Measurements from ENCODE around the gene DISP2. TPM values are rescaled to one million over a fixed set of nuclear protein-coding genes. Genes with fewer than 3 reads are reported as not detected.

DISP2 gene
- total and polyA plus RNA-seq, 9 of the 15 experiments (the other 6 are each of a cell fraction or from before 2014, with no cell fraction given): 0.06 to 0.89 (median 0.15) TPM; not detected in 1

- TF ChIP-seq, protein P1, sequence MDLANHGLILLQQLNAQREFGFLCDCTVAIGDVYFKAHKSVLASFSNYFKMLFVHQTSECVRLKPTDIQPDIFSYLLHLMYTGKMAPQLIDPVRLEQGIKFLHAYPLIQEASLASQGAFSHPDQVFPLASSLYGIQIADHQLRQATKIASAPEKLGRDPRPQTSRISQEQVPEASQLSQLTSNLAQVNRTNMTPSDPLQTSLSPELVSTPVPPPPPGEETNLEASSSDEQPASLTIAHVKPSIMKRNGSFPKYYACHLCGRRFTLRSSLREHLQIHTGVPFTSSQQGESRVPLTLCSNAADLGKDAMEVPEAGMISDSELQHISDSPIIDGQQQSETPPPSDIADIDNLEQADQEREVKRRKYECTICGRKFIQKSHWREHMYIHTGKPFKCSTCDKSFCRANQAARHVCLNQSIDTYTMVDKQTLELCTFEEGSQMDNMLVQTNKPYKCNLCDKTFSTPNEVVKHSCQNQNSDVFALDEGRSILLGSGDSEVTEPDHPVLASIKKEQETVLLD (IDR thresholded peaks at IDR 0.05): no peak
- TF ChIP-seq BCLAF1 (IDR thresholded peaks at IDR 0.05; ENCODE audit: borderline replicate concordance in 1 of 2, control insufficient read depth in 1 of 2, low read depth in 2 of 2, low read length in 1 of 2): peak in 1 of 2 experiments; percentile 93; a peak in 2 of 4 replicates
- TF ChIP-seq E2F6 (IDR thresholded peaks at IDR 0.05; ENCODE audit: borderline replicate concordance in 1 of 2, extremely low read depth in 1 of 2, insufficient read depth in 1 of 2, insufficient read length in 1 of 2, low read depth in 1 of 2, low read length in 1 of 2, poor library complexity in 1 of 2, severe bottlenecking in 1 of 2): peak in 1 of 2 experiments; percentile 20
- TF ChIP-seq MTA1 (IDR thresholded peaks at IDR 0.05; ENCODE audit: borderline replicate concordance): no peak
- no peak for TF ChIP-seq ZNF184 (CRISPR knock-in tag; IDR thresholded peaks at IDR 0.05)
- TF ChIP-seq RBM25 (IDR thresholded peaks at IDR 0.05; ENCODE audit: low read depth, low read length, severe bottlenecking): no peak
- no peak for TF ChIP-seq ETV5 (CRISPR knock-in tag; IDR thresholded peaks at IDR 0.05; ENCODE audit: low read depth)
- TF ChIP-seq GTF2F1 (IDR thresholded peaks at IDR 0.05; ENCODE audit: low read depth, low read length): 0 out of 2 replicates have a peak, but pooled peaks have one; percentile 70
- no peak for TF ChIP-seq MCM7 (IDR thresholded peaks at IDR 0.05)
- TF ChIP-seq NRF1 (conservative IDR thresholded peaks at IDR 0.05 in 1 of 2, IDR thresholded peaks at IDR 0.05 in 1 of 2): no peak
- TF ChIP-seq MEF2A (IDR thresholded peaks at IDR 0.05; ENCODE audit: control insufficient read depth, low read depth, low read length): no peak
- TF ChIP-seq ZNF586 (CRISPR knock-in tag; conservative IDR thresholded peaks at IDR 0.05): no peak
- TF ChIP-seq ELK3 (CRISPR knock-in tag; IDR thresholded peaks at IDR 0.05): no peak
- TF ChIP-seq RBM14 (IDR thresholded peaks at IDR 0.05; ENCODE audit: borderline replicate concordance, insufficient read depth, low read depth, low read length): no peak
- no peak for TF ChIP-seq HNRNPK (IDR thresholded peaks at IDR 0.05; ENCODE audit: low read depth, low read length, poor library complexity, severe bottlenecking)
- no peak for TF ChIP-seq ZNF124 (CRISPR knock-in tag; IDR thresholded peaks at IDR 0.05)
- TF ChIP-seq ZKSCAN1 (IDR thresholded peaks at IDR 0.05; ENCODE audit: low read depth, low read length): peak; percentile 92
- no peak for TF ChIP-seq ZBTB1 (CRISPR knock-in tag; IDR thresholded peaks at IDR 0.05; ENCODE audit: borderline replicate concordance, low read depth)
Measured at GRCh38 chr15:40382580-40383456, 24.8 kb downstream of the DISP2 start, which contains the start of gene KNSTRN (continued).

All from K562 (cell line).